ENCODE results near the gene ANO1.
"Not testable (repeated sequence)": the region's sequence is repeated elsewhere in the genome, so short reads cannot be mapped to it uniquely, and the experiment has no call there.

DNA sequence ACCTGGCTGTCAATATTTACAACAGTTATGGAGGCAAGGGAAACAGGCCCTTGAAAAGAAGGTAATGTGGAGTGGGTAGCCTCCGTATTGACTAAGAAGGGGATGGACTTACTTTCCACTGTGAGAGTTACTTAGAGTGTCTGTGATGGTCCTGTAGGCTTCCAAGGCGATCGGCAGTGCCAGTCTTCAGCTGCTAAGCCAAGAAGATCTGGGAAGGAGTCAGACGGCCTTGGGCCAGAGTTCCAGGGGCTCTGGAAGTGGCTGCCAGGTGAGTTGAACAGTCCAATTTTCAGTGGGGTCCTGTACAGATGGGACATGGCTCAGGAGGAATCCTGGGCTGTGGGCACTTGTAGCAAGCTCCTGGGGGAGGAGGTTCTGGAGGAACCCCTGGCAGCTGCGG, 139.3 kb downstream of the ANO1 start:
- not testable (repeated sequence) for TF ChIP-seq CEBPB (IDR thresholded peaks at IDR 0.05); RAD21 (conservative IDR thresholded peaks at IDR 0.05 in 1 of 2, IDR thresholded peaks at IDR 0.05 in 1 of 2); KDM1A (IDR thresholded peaks at IDR 0.05; ENCODE audit: low read depth); JUNB (IDR thresholded peaks at IDR 0.05); BHLHE40 (IDR thresholded peaks at IDR 0.05; ENCODE audit: low read depth, low read length); POLR2A (IDR thresholded peaks at IDR 0.05; ENCODE audit: low read length); EP300 (IDR thresholded peaks at IDR 0.05); NPAS2 (CRISPR knock-in tag; IDR thresholded peaks at IDR 0.05; ENCODE audit: borderline replicate concordance); RFX5 (IDR thresholded peaks at IDR 0.05); ZNF302 (CRISPR knock-in tag; IDR thresholded peaks at IDR 0.05); ESRRA (IDR thresholded peaks at IDR 0.05; ENCODE audit: borderline replicate concordance, low read length)
- TF ChIP-seq, protein P1, sequence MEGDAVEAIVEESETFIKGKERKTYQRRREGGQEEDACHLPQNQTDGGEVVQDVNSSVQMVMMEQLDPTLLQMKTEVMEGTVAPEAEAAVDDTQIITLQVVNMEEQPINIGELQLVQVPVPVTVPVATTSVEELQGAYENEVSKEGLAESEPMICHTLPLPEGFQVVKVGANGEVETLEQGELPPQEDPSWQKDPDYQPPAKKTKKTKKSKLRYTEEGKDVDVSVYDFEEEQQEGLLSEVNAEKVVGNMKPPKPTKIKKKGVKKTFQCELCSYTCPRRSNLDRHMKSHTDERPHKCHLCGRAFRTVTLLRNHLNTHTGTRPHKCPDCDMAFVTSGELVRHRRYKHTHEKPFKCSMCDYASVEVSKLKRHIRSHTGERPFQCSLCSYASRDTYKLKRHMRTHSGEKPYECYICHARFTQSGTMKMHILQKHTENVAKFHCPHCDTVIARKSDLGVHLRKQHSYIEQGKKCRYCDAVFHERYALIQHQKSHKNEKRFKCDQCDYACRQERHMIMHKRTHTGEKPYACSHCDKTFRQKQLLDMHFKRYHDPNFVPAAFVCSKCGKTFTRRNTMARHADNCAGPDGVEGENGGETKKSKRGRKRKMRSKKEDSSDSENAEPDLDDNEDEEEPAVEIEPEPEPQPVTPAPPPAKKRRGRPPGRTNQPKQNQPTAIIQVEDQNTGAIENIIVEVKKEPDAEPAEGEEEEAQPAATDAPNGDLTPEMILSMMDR (IDR thresholded peaks at IDR 0.05), result not testable (repeated sequence)
- TF ChIP-seq, protein P2, sequence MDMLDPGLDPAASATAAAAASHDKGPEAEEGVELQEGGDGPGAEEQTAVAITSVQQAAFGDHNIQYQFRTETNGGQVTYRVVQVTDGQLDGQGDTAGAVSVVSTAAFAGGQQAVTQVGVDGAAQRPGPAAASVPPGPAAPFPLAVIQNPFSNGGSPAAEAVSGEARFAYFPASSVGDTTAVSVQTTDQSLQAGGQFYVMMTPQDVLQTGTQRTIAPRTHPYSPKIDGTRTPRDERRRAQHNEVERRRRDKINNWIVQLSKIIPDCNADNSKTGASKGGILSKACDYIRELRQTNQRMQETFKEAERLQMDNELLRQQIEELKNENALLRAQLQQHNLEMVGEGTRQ (IDR thresholded peaks at IDR 0.05), result not testable (repeated sequence)

Data from A549 (cell line).